Mesendoderm (in vitro differentiated cells): ENCODE data around the gene NDFIP2.

ENCODE experiments used
- DNase-seq: peaks from one replicate; pipeline ENCODE4 v3.0.0; 2013
- H2AK5ac ChIP-seq: 2 replicates; pipeline ENCODE4 v1.6.1; 2013; ENCODE audit warnings: low read length, inconsistent platforms
- H2BK120ac ChIP-seq: 2 replicates; pipeline ENCODE4 v1.6.1; 2013; ENCODE audit warnings: low read depth, mild to moderate bottlenecking, low read length, moderate library complexity, mixed read lengths
- H2BK15ac ChIP-seq: replicated peaks from 2 replicates; pipeline ENCODE4 v1.6.1; 2013; ENCODE audit warnings: low read depth, mild to moderate bottlenecking, moderate library complexity
- H2BK5ac ChIP-seq: 2 replicates; pipeline ENCODE4 v1.6.1; 2013; ENCODE audit warnings: low read length, inconsistent platforms
- H3K18ac ChIP-seq: 2 replicates; pipeline ENCODE4 v1.6.1; 2013; ENCODE audit warnings: mild to moderate bottlenecking, low read length, mixed read lengths
- H3K23ac ChIP-seq: one replicate; pipeline ENCODE4 v1.6.1; 2013; ENCODE audit warnings: low read length
- H3K27ac ChIP-seq: 2 replicates; pipeline ENCODE4 v1.5.1; 2013; ENCODE audit warnings: low read depth, mild to moderate bottlenecking, inconsistent platforms, low read length, moderate library complexity
- H3K27me3 ChIP-seq: 2 replicates; pipeline ENCODE4 v1.6.1; 2013; ENCODE audit warnings: low read length, control low read depth, mild to moderate bottlenecking, inconsistent platforms; ENCODE audit not compliant: insufficient read depth, poor library complexity
- H3K36me3 ChIP-seq: 2 replicates; pipeline ENCODE4 v1.6.1; 2013; ENCODE audit warnings: low read length, inconsistent platforms; ENCODE audit not compliant: control insufficient read depth, insufficient read depth
- H3K4ac ChIP-seq: one replicate; pipeline ENCODE4 v1.6.1; 2013; ENCODE audit warnings: low read depth, mild to moderate bottlenecking, low read length, moderate library complexity
- H3K4me1 ChIP-seq: 2 replicates; pipeline ENCODE4 v1.6.1; 2013; ENCODE audit warnings: low read depth, low read length, inconsistent platforms; ENCODE audit not compliant: control insufficient read depth
- H3K4me2 ChIP-seq: 2 replicates; pipeline ENCODE4 v1.6.1; 2013; ENCODE audit warnings: low read length
- H3K4me3 ChIP-seq: 2 replicates; pipeline ENCODE4 v1.5.1; 2013; ENCODE audit warnings: mild to moderate bottlenecking, low read length
- H3K56ac ChIP-seq: one replicate; pipeline ENCODE4 v1.6.1; 2013; ENCODE audit warnings: low read length
- H3K79me1 ChIP-seq: 2 replicates; pipeline ENCODE4 v1.6.1; 2013; ENCODE audit warnings: low read length, inconsistent platforms
- H3K79me2 ChIP-seq: 2 replicates; pipeline ENCODE4 v1.6.1; 2013; ENCODE audit warnings: mild to moderate bottlenecking, low read length; ENCODE audit not compliant: control insufficient read depth, insufficient read depth
- H3K9ac ChIP-seq: 2 replicates; pipeline ENCODE4 v1.6.1; 2013; ENCODE audit warnings: low read length, inconsistent platforms
- H4K5ac ChIP-seq: one replicate; pipeline ENCODE4 v1.6.1; 2013; ENCODE audit warnings: low read length
- H4K8ac ChIP-seq: one replicate; pipeline ENCODE4 v1.6.1; 2013; ENCODE audit warnings: low read depth, mild to moderate bottlenecking, control low read depth, low read length, moderate library complexity
- WGBS: extraction: QIAGEN DNeasy Blood & Tissue Kit; methylation state at CpG from one replicate; pipeline ENCODE4 v1.1.7; 2013; ENCODE audit warnings: low lambda C conversion rate, missing lambda C conversion rate; ENCODE audit not compliant: insufficient coverage; ENCODE audit errors: extremely low coverage; 5-methylcytosine and 5-hydroxymethylcytosine counted together

NDFIP2 gene

DNA sequence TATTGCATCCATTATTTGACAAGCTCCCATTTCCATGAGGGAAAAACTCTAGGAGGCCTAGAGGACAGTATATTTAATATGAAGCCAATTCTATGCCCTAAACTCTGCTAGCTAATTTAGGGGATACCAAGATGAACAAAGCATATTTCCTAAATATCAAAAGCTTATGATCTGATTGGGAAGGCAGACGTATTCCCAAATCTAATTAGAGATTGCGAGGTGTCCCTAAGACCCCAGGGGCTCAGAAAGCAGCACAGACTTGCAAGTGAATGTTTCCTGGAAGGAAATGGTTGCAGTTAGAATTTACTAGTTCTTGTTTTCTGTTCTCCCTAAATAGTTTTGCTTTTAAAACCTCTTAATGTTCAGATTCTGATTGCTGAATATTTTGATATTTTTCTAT lies 30.7 kb downstream of the NDFIP2 start:
- H3K79me1 ChIP-seq = peaks cover 4% of the 10 kb centered on the region
- no peak overlapping the region for H2BK15ac ChIP-seq
- H2BK120ac ChIP-seq = no peak overlapping the region
- H4K8ac ChIP-seq = no peak overlapping the region
- H3K9ac ChIP-seq = no peak overlapping the region
- H3K4me1 ChIP-seq = no peaks in the 10 kb centered on the region
- H4K5ac ChIP-seq = no peak overlapping the region
- H3K36me3 ChIP-seq = no peaks in the 10 kb centered on the region
- H3K4me3 ChIP-seq = no peak overlapping the region
- peaks cover 3% of the 10 kb centered on the region for H3K79me2 ChIP-seq
- WGBS = no CpG with 5 or more reads among the region's 2 CpGs
- no peaks in the 10 kb centered on the region for H3K27me3 ChIP-seq
- no peak overlapping the region for H2BK5ac ChIP-seq
- H3K4me2 ChIP-seq = no peak overlapping the region
- H3K18ac ChIP-seq = no peak overlapping the region
- no peak overlapping the region for H3K4ac ChIP-seq
- H3K27ac ChIP-seq = no peak overlapping the region
- no peak overlapping the region for H2AK5ac ChIP-seq
- no peak overlapping the region for H3K23ac ChIP-seq
- no peak for DNase-seq
- H3K56ac ChIP-seq = no peak overlapping the region

DNA sequence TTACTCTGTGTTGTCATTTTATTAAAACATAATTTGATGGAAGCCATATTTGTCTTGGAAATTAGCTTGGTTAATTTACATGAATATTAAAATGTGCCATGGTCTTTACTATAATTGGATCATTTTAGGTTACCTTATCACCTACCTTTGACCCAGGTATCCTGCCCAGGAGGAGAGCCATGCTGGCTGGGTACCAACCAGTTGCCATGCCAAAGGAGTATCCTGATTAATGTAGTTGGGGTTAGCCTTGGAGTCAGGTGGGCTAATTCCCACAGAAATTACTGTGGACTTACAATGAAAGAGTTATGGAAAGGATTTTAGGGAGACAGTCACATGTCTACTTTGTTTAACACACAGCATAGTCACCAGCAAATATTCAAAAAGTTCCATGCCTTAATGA lies 32.0 kb downstream of the NDFIP2 start:
- H3K79me1 ChIP-seq = peaks cover 4% of the 10 kb centered on the region
- H2BK120ac ChIP-seq = no peak overlapping the region

GRCh38 chr13:79516595-79516994 lies 35.6 kb downstream of the NDFIP2 start:
- no peak overlapping the region for H3K4ac ChIP-seq
- no peak overlapping the region for H3K4me2 ChIP-seq
- no peak overlapping the region for H2BK120ac ChIP-seq
- no peak overlapping the region for H2BK5ac ChIP-seq
- H3K79me2 ChIP-seq = peaks cover 3% of the 10 kb centered on the region
- H2AK5ac ChIP-seq = no peak overlapping the region
- H3K56ac ChIP-seq = no peak overlapping the region
- no peak overlapping the region for H4K8ac ChIP-seq
- no peak overlapping the region for H3K23ac ChIP-seq
- no peak overlapping the region for H3K4me3 ChIP-seq
- H3K18ac ChIP-seq = no peak overlapping the region
- no peaks in the 10 kb centered on the region for H3K4me1 ChIP-seq
- no peak overlapping the region for H2BK15ac ChIP-seq
- no peak overlapping the region for H4K5ac ChIP-seq
- no peak overlapping the region for H3K27ac ChIP-seq
- H3K27me3 ChIP-seq = no peaks in the 10 kb centered on the region
- peaks cover 4% of the 10 kb centered on the region for H3K79me1 ChIP-seq
- no peak for DNase-seq
- H3K36me3 ChIP-seq = no peaks in the 10 kb centered on the region
- H3K9ac ChIP-seq = no peak overlapping the region

More for the DNA sequence above, 32.0 kb downstream of the NDFIP2 start:
- H3K4me1 ChIP-seq = no peaks in the 10 kb centered on the region
- H2BK5ac ChIP-seq = no peak overlapping the region
- no peak overlapping the region for H3K4me2 ChIP-seq
- no peak overlapping the region for H3K56ac ChIP-seq
- H4K8ac ChIP-seq = no peak overlapping the region
- no peak overlapping the region for H3K27ac ChIP-seq
- no peak for DNase-seq
- H3K4me3 ChIP-seq = no peak overlapping the region
- H3K4ac ChIP-seq = no peak overlapping the region
- H2BK15ac ChIP-seq = no peak overlapping the region
- no peak overlapping the region for H3K18ac ChIP-seq
- no peak overlapping the region for H2AK5ac ChIP-seq
- peaks cover 3% of the 10 kb centered on the region for H3K79me2 ChIP-seq
- H3K27me3 ChIP-seq = no peaks in the 10 kb centered on the region
- no peak overlapping the region for H4K5ac ChIP-seq
- H3K36me3 ChIP-seq = no peaks in the 10 kb centered on the region
- no peak overlapping the region for H3K23ac ChIP-seq
- H3K9ac ChIP-seq = no peak overlapping the region

DNA sequence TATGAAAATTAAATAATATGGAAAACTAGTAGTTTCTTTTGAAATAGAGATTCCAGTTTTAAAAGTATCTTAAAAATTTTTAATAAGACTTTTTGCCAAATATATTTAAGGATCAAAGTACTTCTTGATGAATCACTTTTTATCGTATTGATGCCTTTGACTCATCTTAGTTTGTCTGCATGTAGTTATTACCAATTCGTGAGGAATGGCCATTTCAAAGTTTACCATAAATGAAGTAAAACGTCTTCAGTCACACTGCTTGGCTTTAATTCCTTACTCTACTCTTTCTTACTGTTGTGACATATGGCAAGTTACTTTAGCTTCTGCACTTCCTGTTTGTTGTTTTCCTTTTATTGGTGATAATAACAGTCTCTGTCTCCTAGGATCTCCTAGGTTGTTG lies 38.3 kb downstream of the NDFIP2 start:
- no peak overlapping the region for H3K27ac ChIP-seq
- no CpG with 5 or more reads among the region's 3 CpGs for WGBS
- no peak overlapping the region for H2AK5ac ChIP-seq

GRCh38 chr13:79522583-79522982 lies 41.6 kb downstream of the NDFIP2 start:
- Histone ChIP-seq H2AK5ac (no peak overlapping the region), H4K8ac (no peak overlapping the region), H2BK5ac (no peak overlapping the region), H3K79me1 (no peaks in the 10 kb centered on the region), H3K4me1 (no peaks in the 10 kb centered on the region), H3K4ac (no peak overlapping the region), H3K79me2 (no peaks in the 10 kb centered on the region), H3K27me3 (no peaks in the 10 kb centered on the region), H3K27ac (no peak overlapping the region), H3K9ac (no peak overlapping the region), H3K36me3 (no peaks in the 10 kb centered on the region), H3K23ac (no peak overlapping the region), H3K4me2 (no peak overlapping the region), H3K18ac (no peak overlapping the region), H3K4me3 (no peak overlapping the region), H2BK120ac (no peak overlapping the region), H4K5ac (no peak overlapping the region), H2BK15ac (no peak overlapping the region), H3K56ac (no peak overlapping the region)
- DNase-seq = no peak

More for the DNA sequence above, 38.3 kb downstream of the NDFIP2 start:
- Histone ChIP-seq H3K4ac (no peak overlapping the region), H3K36me3 (no peaks in the 10 kb centered on the region), H3K56ac (no peak overlapping the region), H2BK120ac (no peak overlapping the region), H3K4me1 (no peaks in the 10 kb centered on the region), H4K5ac (no peak overlapping the region), H3K23ac (no peak overlapping the region), H4K8ac (no peak overlapping the region), H3K18ac (no peak overlapping the region), H3K27me3 (no peaks in the 10 kb centered on the region), H3K4me2 (no peak overlapping the region), H3K79me2 (no peaks in the 10 kb centered on the region), H3K4me3 (no peak overlapping the region), H2BK5ac (no peak overlapping the region), H3K9ac (no peak overlapping the region), H2BK15ac (no peak overlapping the region), H3K79me1 (no peaks in the 10 kb centered on the region)
- DNase-seq = no peak

- no peak for DNase-seq
- Histone ChIP-seq H3K36me3 (no peaks in the 10 kb centered on the region), H3K79me2 (no peaks in the 10 kb centered on the region), H3K23ac (no peak overlapping the region), H2AK5ac (no peak overlapping the region), H3K4me2 (no peak overlapping the region), H2BK120ac (no peak overlapping the region), H3K9ac (no peak overlapping the region), H3K27me3 (no peaks in the 10 kb centered on the region), H3K4me3 (no peak overlapping the region), H3K4me1 (no peaks in the 10 kb centered on the region), H3K18ac (no peak overlapping the region), H2BK5ac (no peak overlapping the region), H3K56ac (no peak overlapping the region), H3K4ac (no peak overlapping the region), H4K8ac (no peak overlapping the region), H3K27ac (no peak overlapping the region), H3K79me1 (no peaks in the 10 kb centered on the region), H4K5ac (no peak overlapping the region), H2BK15ac (no peak overlapping the region)
- WGBS = no CpG with 5 or more reads among the region's 8 CpGs
Measured at GRCh38 chr13:79525064-79525857, 44.3 kb downstream of the NDFIP2 start.
